NAMALWA (cell line): ENCODE results near the gene LRRTM2.

Experiments
- DNase-seq: peaks from one replicate; pipeline ENCODE4 v3.0.0-alpha.2; 2015; ENCODE audit warnings: low spot score

The LRRTM2 gene

DNA sequence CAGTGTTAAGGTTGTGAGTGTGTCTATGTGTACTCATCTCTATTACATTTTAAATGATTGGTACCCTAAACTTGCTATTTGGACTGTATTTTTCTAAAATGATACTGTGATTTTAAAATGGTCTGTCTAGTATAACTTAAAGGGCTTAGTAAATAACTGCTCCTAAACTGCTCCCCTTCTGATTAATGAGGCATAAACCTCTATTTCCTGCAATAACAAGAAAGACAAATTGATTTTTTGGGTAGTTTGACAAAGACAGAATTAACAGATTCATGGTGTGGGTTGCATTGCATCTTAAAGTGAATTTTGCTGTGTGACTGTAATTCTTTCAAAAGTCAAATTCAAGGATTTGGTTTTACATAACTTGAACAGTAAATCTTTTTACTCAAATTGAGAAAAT lies 8.1 kb upstream of the LRRTM2 start:
- DNase-seq, result no peak

DNA sequence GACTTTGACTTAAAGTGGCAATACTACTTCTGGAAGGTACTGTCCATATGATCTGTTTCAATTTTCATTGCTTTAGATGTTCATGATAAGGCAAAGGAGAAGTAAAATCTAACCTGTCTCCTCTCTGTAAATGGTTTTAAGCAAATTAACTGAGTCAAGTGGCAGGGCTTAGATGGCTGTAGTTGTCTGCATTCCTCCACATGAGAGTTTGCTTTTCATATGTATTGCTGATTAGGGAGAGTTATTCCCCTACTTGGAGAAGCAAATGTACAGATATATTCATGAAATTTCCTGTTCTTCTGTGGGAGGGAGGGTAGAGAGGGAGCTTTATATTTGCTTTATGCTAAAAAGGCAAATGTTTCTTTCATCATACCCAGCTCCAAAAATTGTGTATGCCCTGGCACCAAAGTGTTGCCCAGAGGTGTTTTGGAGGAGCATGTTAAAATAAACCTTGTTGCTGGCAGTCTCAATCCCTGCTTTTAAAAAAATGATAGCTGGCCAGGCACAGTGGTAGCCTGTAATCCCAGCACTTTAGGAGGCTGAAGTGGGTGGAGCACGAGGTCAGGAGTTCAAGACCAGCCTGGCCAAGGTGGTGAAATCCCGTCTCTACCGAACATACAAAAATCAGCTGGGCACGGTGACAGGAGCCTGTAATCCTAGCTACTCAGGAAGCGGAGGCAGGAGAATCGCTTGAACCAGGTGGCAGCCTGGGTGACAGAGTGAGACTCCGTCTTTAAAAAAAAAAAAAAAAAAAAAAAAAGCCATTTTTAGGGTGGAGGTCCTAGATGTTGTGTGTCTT lies 3.5 kb upstream of the LRRTM2 start:
- DNase-seq, result no peak

DNA sequence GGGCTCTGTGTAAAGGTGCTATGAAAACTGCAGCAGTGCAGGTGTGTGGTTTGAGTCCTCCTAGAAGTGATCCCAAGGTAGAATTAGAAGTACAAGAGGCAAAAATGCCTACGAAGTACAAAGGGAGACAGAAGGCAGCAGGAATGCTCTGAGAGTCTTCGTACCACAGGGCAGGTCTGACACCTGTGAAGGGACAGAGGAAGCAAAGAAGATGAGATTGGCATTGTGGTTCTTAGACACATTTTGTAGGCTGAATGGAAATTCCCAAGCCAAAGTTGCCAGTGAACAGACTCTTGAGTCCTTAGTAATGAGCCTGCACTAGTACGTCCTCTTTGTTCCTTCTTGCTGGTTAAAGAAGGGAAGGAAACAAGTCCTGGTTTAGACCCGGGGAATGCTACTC lies 1.7 kb upstream of the LRRTM2 start:
- DNase-seq, result no peak

DNA sequence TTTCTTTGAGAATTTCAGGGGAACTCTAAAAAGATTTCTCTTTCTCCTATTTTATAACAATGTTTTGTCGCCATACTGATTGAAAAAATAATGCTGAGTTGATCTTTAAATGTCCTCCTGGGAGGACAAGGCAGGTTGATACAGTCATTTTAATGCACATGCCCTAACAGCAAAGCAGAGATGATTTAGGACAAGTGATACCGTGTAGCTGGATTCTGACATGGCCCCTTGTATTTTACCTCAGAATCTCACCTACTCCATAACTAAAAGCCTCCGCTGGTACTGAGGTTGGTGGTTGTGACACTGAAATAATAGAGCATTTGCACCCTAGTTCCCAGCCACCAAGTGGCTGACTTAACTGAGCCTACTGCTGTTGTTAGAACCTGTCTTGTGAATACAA lies 811 bp upstream of the LRRTM2 start:
- DNase-seq, result no peak

DNA sequence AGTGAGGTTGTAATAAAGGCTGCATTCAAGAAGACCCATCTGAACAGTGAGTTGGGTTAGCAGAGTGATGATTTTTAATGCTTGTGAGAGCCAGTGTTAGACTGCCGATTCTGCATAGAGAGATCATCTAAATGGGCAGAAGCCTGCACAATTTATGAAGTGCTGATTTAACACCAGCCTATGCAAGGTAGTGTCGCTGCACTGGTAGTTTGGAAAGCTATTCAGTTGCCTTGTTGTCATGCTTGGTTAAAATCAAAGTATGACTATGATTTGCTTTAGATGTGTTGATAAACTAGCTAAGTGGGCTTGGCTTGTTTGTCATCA lies 379 bp upstream of the LRRTM2 start:
- no peak for DNase-seq

DNA sequence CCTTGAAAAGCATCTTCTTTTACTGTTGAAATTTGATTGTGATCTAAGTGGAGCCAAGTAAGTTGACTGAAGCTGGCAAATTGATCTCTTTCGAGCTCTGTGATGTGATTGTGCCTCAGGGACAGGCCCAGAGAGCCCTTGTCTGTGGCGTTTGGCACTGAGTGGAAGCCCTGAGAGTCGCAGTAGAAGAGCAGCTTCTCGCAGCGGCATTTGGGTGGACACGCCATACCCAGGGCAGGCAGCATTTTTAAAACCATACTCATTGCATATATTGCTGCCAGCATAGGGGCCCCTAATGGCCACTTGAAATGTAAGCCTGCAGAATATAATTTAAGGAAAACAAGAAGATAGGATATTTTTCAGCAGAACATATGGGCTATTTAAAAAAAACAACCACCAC lies 894 bp downstream of the LRRTM2 start:
- no peak for DNase-seq

- DNase-seq, result no peak
Observed at GRCh38 chr5:138873466-138874221, 1.5 kb downstream of the LRRTM2 start.

- no peak for DNase-seq
Observed at GRCh38 chr5:138872841-138873465, 2.2 kb downstream of the LRRTM2 start.

DNA sequence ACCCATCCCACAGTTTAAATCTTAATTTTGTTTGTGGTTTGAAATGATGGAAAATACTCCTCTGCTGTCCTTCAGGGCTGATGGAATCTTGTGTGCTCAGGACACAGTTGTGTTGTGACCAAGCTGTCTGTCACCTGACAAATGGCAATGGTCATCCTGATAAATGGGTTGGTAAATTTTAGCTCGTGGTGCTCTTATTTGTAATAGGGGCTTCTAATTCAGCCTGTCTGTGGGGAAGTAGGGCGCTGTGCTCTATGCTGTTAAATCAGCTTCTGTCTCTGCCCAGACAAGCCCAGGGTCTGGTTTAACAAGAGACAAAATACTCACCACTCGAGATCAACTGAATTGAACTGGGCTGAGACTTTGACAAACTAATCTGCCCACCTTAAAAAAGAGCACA lies 4.5 kb downstream of the LRRTM2 start:
- DNase-seq, result no peak

- DNase-seq, result no peak
Observed at GRCh38 chr5:138869763-138870500, 5.2 kb downstream of the LRRTM2 start.

DNA sequence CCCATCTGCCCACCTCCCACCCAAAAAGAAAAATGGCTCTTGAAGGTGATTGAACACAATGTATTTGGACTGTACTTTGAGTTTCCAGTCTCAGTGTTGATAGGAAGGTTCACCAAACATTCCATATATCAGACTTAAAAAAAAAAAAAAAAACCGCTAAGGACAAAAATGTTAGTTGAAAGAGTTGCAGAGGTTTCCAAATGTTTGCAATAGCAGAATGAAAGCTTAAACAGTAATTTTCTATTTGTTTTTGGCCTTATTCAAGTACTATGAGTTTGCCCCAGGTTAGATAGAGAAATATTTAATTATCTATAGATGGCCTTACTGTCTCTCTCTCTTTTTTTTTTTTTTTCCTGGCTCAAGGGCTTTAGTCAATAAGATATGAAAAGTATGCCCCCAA lies 6.1 kb downstream of the LRRTM2 start:
- DNase-seq, result no peak

- DNase-seq, result no peak
Observed at GRCh38 chr5:138867011-138867410, 8.1 kb downstream of the LRRTM2 start.

DNA sequence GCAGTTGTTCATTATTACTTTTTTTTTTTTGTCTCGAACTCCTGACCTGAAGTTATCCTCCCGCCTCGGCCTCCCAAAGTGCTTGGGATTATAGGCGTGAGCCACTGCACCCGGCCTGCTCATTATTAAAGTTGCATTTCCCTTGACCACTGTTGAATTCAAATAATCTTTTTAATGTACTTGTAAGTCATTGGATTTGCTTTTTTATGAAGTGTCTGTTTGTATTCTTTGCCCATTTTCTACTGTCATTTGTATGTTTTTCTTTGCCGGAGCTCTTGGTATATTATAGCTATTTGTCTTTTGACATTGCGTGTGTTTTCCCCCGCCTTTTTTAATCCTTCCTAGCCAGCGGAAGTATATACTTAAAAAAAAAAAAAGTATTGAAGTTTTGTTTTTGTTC lies 22.0 kb downstream of the LRRTM2 start:
- DNase-seq, result no peak

DNA sequence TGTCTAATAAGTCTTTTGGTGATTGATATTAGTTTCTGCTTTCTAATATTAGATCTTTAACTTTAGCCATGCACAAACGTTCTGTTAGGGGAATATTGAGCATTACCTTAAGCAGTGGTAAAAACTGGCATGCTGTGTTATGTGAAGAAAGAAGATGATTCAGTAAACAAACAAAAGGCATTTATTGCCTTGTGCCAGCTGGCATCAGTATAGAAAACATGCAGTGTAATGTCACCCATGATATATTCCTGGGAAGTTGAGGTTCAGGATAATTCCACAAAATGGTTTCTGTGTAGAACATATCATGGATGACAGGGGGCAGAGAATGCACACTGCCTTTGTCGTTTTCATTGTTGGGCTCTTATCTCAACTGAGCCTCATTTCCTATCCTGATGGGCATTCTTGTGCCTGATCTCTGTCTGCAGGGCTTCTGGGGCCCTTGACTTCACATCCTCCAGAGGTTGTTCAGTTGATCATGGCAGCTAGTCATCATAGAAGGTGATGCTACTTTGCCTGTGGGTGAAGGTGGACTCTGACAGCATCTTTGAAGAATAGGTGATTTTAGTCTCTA lies 24.2 kb downstream of the LRRTM2 start:
- no peak for DNase-seq

DNA sequence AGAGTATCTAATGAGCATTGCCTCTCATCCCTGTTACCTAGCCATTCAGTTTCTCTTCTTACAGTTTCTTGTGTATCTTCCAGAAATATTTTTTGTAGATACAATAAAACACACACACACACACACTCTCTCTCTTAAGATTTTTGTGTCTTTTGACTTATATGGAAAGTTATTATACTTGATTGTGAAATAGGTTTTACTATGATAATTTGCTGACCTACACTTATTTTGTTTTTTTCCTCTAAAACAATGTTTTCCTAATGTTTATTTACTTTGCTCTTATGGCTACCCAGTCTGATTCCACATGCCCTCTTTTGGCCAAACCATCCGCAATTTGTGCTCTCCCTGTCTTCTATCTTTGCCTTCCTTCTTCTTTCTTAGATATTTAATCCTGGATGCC lies 25.3 kb downstream of the LRRTM2 start:
- DNase-seq, result no peak

DNA sequence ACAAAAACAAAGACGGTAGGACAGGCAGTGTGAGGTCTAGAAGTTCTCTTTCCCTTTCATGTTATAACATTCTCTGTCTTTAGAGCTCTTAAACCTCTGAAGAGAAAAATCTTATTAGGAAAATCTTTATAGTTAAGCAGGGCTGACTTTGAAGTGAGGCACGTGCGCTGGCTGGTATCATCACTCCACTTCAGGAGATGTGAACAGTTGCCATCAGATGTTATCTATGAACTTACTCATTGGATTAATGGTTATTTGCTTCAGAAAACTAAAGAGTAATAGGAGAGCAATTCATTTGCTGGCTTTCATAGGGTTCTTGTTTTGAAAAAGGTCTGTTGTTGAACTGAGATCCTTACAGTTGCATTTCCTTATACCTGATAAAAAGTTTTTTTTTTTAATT lies 25.7 kb downstream of the LRRTM2 start:
- no peak for DNase-seq

- DNase-seq, result no peak
Observed at GRCh38 chr5:138844812-138845513, 30.2 kb downstream of the LRRTM2 start.

DNA sequence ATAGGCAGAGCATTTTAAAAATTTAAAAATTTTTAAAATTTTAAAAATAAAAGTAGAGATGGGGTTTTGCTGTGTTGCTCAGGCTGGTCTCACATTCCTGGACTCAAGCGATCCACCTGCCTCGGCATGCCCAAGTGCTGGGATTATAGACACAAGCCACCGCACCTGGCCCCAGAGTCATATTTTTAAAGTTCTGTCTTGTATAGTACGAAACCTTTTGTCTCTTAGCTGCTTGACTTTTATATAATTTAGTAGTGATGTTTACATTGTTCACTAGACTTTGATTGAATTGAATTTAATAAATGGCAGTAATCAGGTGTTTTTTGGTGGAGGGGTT lies 31.0 kb downstream of the LRRTM2 start:
- DNase-seq, result no peak

- no peak for DNase-seq
Observed at GRCh38 chr5:138843316-138844124, 31.6 kb downstream of the LRRTM2 start.

- DNase-seq, result no peak
Observed at GRCh38 chr5:138841531-138841930, 33.6 kb downstream of the LRRTM2 start.

- DNase-seq, result no peak
Observed at GRCh38 chr5:138840103-138840502, 35.0 kb downstream of the LRRTM2 start.
